ENCODE results near the gene OCLN. TPM values are rescaled to one million over a fixed set of nuclear protein-coding genes. Genes with fewer than 3 reads are reported as not detected.
"Not testable (repeated sequence)": the region's sequence is repeated elsewhere in the genome, so short reads cannot be mapped to it uniquely, and the experiment has no call there.

The OCLN gene
- total and polyA plus RNA-seq, 4 donors: 9.9 to 53.9 (median 19.0) TPM

- H3K9ac ChIP-seq (ENCODE audit: low read depth in 1 of 2, low read length in 2 of 2): no peak overlapping the region
- H3K4me1 ChIP-seq (ENCODE audit: control insufficient read depth in 4 of 4, insufficient read depth in 4 of 4, low read length in 3 of 4): peaks cover 4 to 27% (median 15%) of the 10 kb centered on the region in 4 donors
- no peak for DNase-seq (ENCODE audit: low spot score)
- 91% methylated on average over 1 of the region's 1 CpG for WGBS
- H3K36me3 ChIP-seq (ENCODE audit: control insufficient read depth in 4 of 4, insufficient read depth in 3 of 4, low read depth in 1 of 4, low read length in 3 of 4): no peaks in the 10 kb centered on the region
- no peaks in the 10 kb centered on the region for H3K27me3 ChIP-seq (ENCODE audit: control insufficient read depth in 4 of 4, insufficient read depth in 4 of 4, low read length in 3 of 4)
- peak overlapping the region; percentile 93 to 98 for H3K27ac ChIP-seq (ENCODE audit: low read depth in 1 of 2, low read length in 2 of 2)
- H3K9me3 ChIP-seq (ENCODE audit: control insufficient read depth in 4 of 4, low read length in 3 of 4): no peaks in the 10 kb centered on the region
- TF ChIP-seq HNF4G (IDR thresholded peaks at IDR 0.05) (no peak), RAD21 (IDR thresholded peaks at IDR 0.05) (no peak), NR2F2 (IDR thresholded peaks at IDR 0.05) (no peak), MAX (IDR thresholded peaks at IDR 0.05) (no peak), HNF4A (conservative IDR thresholded peaks at IDR 0.05) (no peak), FOXA1 (IDR thresholded peaks at IDR 0.05) (no peak), EGR1 (IDR thresholded peaks at IDR 0.05; ENCODE audit: low read depth in 2 of 2) (no peak), REST (IDR thresholded peaks at IDR 0.05) (no peak), GABPA (IDR thresholded peaks at IDR 0.05 in 1 of 2, conservative IDR thresholded peaks at IDR 0.05 in 1 of 2) (no peak), RXRA (IDR thresholded peaks at IDR 0.05) (no peak), YY1 (IDR thresholded peaks at IDR 0.05) (no peak)
- TF ChIP-seq, protein P1, sequence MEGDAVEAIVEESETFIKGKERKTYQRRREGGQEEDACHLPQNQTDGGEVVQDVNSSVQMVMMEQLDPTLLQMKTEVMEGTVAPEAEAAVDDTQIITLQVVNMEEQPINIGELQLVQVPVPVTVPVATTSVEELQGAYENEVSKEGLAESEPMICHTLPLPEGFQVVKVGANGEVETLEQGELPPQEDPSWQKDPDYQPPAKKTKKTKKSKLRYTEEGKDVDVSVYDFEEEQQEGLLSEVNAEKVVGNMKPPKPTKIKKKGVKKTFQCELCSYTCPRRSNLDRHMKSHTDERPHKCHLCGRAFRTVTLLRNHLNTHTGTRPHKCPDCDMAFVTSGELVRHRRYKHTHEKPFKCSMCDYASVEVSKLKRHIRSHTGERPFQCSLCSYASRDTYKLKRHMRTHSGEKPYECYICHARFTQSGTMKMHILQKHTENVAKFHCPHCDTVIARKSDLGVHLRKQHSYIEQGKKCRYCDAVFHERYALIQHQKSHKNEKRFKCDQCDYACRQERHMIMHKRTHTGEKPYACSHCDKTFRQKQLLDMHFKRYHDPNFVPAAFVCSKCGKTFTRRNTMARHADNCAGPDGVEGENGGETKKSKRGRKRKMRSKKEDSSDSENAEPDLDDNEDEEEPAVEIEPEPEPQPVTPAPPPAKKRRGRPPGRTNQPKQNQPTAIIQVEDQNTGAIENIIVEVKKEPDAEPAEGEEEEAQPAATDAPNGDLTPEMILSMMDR (IDR thresholded peaks at IDR 0.05; ENCODE audit: low read depth, low read length, missing input control): no peak
- TF ChIP-seq, protein P2, sequence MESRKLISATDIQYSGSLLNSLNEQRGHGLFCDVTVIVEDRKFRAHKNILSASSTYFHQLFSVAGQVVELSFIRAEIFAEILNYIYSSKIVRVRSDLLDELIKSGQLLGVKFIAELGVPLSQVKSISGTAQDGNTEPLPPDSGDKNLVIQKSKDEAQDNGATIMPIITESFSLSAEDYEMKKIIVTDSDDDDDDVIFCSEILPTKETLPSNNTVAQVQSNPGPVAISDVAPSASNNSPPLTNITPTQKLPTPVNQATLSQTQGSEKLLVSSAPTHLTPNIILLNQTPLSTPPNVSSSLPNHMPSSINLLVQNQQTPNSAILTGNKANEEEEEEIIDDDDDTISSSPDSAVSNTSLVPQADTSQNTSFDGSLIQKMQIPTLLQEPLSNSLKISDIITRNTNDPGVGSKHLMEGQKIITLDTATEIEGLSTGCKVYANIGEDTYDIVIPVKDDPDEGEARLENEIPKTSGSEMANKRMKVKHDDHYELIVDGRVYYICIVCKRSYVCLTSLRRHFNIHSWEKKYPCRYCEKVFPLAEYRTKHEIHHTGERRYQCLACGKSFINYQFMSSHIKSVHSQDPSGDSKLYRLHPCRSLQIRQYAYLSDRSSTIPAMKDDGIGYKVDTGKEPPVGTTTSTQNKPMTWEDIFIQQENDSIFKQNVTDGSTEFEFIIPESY (IDR thresholded peaks at IDR 0.05): no peak
- no peak overlapping the region for H3K4me3 ChIP-seq (ENCODE audit: low read depth in 1 of 3, low read length in 3 of 3)
These were observed 42.5 kb upstream of the OCLN start for GRCh38 chr5:69450116-69450515.

DNA sequence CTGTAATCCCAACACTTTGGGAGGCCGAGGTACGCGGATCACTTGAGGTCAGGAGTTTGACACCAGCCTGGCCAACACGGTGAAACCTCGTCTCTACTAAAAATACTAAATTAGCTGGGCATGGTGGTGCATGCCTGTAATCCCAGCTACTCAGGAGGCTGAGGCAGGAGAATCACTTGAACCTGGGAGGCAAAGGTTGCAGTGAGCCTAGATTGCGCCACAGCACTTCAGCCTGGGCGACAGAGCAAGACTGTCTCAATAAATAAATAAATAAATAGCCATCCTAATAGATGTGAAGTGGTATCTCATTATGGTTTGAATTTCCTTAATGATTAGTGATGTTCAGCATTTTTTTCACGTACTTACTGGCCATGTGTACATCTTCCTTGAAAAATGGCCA is 42.1 kb upstream of the OCLN start:
- not testable (repeated sequence) for H3K36me3 ChIP-seq (ENCODE audit: control insufficient read depth in 4 of 4, insufficient read depth in 3 of 4, low read depth in 1 of 4, low read length in 3 of 4); H3K4me3 ChIP-seq (ENCODE audit: low read depth in 1 of 3, low read length in 3 of 3); H3K9me3 ChIP-seq (ENCODE audit: control insufficient read depth in 4 of 4, low read length in 3 of 4); H3K9ac ChIP-seq (ENCODE audit: low read depth in 1 of 2, low read length in 2 of 2); H3K27me3 ChIP-seq (ENCODE audit: control insufficient read depth in 4 of 4, insufficient read depth in 4 of 4, low read length in 3 of 4); DNase-seq (ENCODE audit: low spot score)
- Histone ChIP-seq H3K4me1 (ENCODE audit: control insufficient read depth in 4 of 4, insufficient read depth in 4 of 4, low read length in 3 of 4) (peaks cover 4 to 29% (median 16%) of the 10 kb centered on the region in 4 donors), H3K27ac (ENCODE audit: low read depth in 1 of 2, low read length in 2 of 2) (peak overlapping the region; percentile 93 to 98)
- TF ChIP-seq HNF4A (conservative IDR thresholded peaks at IDR 0.05) (peak; percentile 79 to 84), RXRA (IDR thresholded peaks at IDR 0.05) (peak in 1 of 2 donors; percentile 29)
- WGBS: 83% methylated on average over 8 of the region's 8 CpGs
